Hepatocyte (in vitro differentiated cells): ENCODE results near the gene PGA3.
"Not testable (repeated sequence)": the region's sequence is repeated elsewhere in the genome, so short reads cannot be mapped to it uniquely, and the experiment has no call there.

Experiments used
- CTCF ChIP-seq: fragments of 200-600 bp; sonication (generic); IDR thresholded peaks from 2 replicates; pipeline ENCODE4 v1.5.1; 2016; ENCODE audit warnings: antibody characterized with exemption, mild to moderate bottlenecking; ENCODE audit not compliant: poor library complexity
- EZH2 ChIP-seq: fragments of 200-600 bp; sonication (generic); IDR thresholded peaks from 2 replicates; pipeline ENCODE4 v1.6.1; 2016; ENCODE audit warnings: antibody characterized with exemption, mild to moderate bottlenecking, borderline replicate concordance

DNA sequence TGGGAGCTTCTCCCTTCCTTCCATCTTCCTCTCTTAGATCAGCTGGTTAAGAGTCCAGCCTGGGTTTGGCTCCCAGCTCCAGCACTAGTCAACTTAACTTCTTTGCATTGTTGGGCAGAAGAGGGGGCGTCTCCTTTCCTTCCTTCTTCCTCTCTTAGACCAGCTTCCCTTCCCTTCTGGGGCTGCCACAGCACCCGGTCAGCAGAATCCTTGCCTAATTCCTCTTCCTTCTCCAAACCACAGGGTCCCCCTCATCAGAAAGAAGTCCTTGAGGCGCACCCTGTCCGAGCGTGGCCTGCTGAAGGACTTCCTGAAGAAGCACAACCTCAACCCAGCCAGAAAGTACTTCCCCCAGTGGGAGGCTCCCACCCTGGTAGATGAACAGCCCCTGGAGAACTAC, 38.2 kb downstream of the PGA3 start:
- not testable (repeated sequence) for TF ChIP-seq EZH2, CTCF
